K562 (cell line): ENCODE results near the gene CABP2. TPM values are rescaled to one million over a fixed set of nuclear protein-coding genes. Genes with fewer than 3 reads are reported as not detected.

ENCODE experiments used
- FOXJ3 ChIP-seq: sonication (generic); formaldehyde crosslinking; IDR thresholded peaks from 2 replicates; pipeline ENCODE4 v1.4.0; 2020; ENCODE audit warnings: mild to moderate bottlenecking, missing genetic modification reagents
- HIVEP1 ChIP-seq: fragments of 250-450 bp; sonication (Bioruptor Pico); IDR thresholded peaks from 2 replicates; pipeline ENCODE4 v1.4.0; 2020; ENCODE audit warnings: mild to moderate bottlenecking
- LCOR ChIP-seq: sonication (generic); formaldehyde crosslinking; IDR thresholded peaks from 2 replicates; pipeline ENCODE4 v1.8.0; 2022; ENCODE audit warnings: mild to moderate bottlenecking, missing genetic modification reagents
- POLR2A ChIP-seq: fragments of 450-650 bp; conservative IDR thresholded peaks from 2 replicates; pipeline ENCODE4 v1.6.1; 2016
- SETDB1 ChIP-seq: IDR thresholded peaks from one replicate; pipeline ENCODE4 v1.6.1; 2012; ENCODE audit warnings: low read length, control low read depth, inconsistent platforms
- SMARCA4 ChIP-seq: fragments of 450-650 bp; IDR thresholded peaks from 2 replicates; pipeline ENCODE4 v1.6.1; 2016
- YBX1 ChIP-seq: fragments of 450-650 bp; IDR thresholded peaks from 2 replicates; pipeline ENCODE4 v1.7.1; 2016; ENCODE audit warnings: mild to moderate bottlenecking
- ZNF124 ChIP-seq: sonication (generic); formaldehyde crosslinking; IDR thresholded peaks from 2 replicates; pipeline ENCODE4 v1.8.1; 2022; ENCODE audit warnings: missing genetic modification reagents
- ZNF224 ChIP-seq: sonication (generic); formaldehyde crosslinking; IDR thresholded peaks from 2 replicates; pipeline ENCODE4 v1.8.0; 2022; ENCODE audit warnings: mild to moderate bottlenecking, missing genetic modification reagents
- ZNF431 ChIP-seq: sonication (generic); formaldehyde crosslinking; IDR thresholded peaks from 2 replicates; pipeline ENCODE4 v1.8.0; 2022; ENCODE audit warnings: mild to moderate bottlenecking, missing genetic modification reagents
- ZNF76 ChIP-seq: fragments of 250-450 bp; sonication (Bioruptor Pico); IDR thresholded peaks from 2 replicates; pipeline ENCODE4 v1.4.0; 2020; ENCODE audit warnings: mild to moderate bottlenecking, moderate library complexity, borderline replicate concordance
- ZNF778 ChIP-seq: fragments of 450-650 bp; formaldehyde crosslinking; IDR thresholded peaks from 2 replicates; pipeline ENCODE4 v1.4.0; 2020; ENCODE audit warnings: mild to moderate bottlenecking, moderate library complexity
- polyA plus RNA-seq, 8 experiments: library from polyadenylated mRNA; depleted of rRNA in 4 of 8; stranded (reverse) in 5 of 8; unstranded in 3 of 8; fragments of >200 nt; fragmentation: Nextera tagmentation in 2 of 8; fragmentation: Illumina TruSeq in 1 of 8; extraction: Ambion mirVana in 2 of 8; extraction: Trizol in 1 of 8; gene quantifications; 2 replicates each; pipeline versions ENCODE4 v1.2.1 to v1.2.3, GENCODE V29; 2011 to 2014; ENCODE audit warnings: inconsistent platforms in 1 of 8, missing spikeins in 1 of 8
- total RNA-seq, 7 experiments: library from RNA; depleted of rRNA in 6 of 7; stranded (reverse); fragments of >200 nt in 6 of 7; fragmentation: Illumina TruSeq in 2 of 7; extraction: Trizol in 2 of 7; gene quantifications; 2 replicates each; pipeline versions ENCODE4 v1.2.1 to v1.2.3, GENCODE V29; 2011 to 2021; ENCODE audit warnings: low replicate concordance in 1 of 7
- TF ChIP-seq, protein P1 (sequence below): fragments of 250-450 bp; sonication (Bioruptor Pico); IDR thresholded peaks from 2 replicates; pipeline ENCODE4 v1.8.0; 2021; ENCODE audit warnings: moderate library complexity, mild to moderate bottlenecking, inconsistent platforms
- TF ChIP-seq, protein P2 (sequence below), 2 experiments: fragments of 450-650 bp; IDR thresholded peaks; 2 replicates each; pipeline ENCODE4 v1.6.1; 2018; ENCODE audit warnings: mild to moderate bottlenecking in 2 of 2, low read depth in 1 of 2; ENCODE audit not compliant: partially characterized antibody in 2 of 2
- TF ChIP-seq, protein P3 (sequence below): fragments of 250-450 bp; sonication (Bioruptor Pico); IDR thresholded peaks from 2 replicates; pipeline ENCODE4 v1.6.1; 2021; ENCODE audit warnings: mild to moderate bottlenecking
- TF ChIP-seq, protein P4 (sequence below): fragments of 450-650 bp; IDR thresholded peaks from one replicate; pipeline ENCODE4 v1.6.1; 2018; ENCODE audit warnings: mild to moderate bottlenecking, moderate library complexity; ENCODE audit not compliant: partially characterized antibody
- TF ChIP-seq, protein P5 (sequence below): fragments of 250-450 bp; sonication (Bioruptor Pico); IDR thresholded peaks from 2 replicates; pipeline ENCODE4 v1.5.0; 2022; ENCODE audit warnings: mild to moderate bottlenecking

The CABP2 gene
- total and polyA plus RNA-seq, 9 of the 15 experiments (the other 6 are each of a cell fraction or from before 2014, with no cell fraction given): not detected

DNA sequence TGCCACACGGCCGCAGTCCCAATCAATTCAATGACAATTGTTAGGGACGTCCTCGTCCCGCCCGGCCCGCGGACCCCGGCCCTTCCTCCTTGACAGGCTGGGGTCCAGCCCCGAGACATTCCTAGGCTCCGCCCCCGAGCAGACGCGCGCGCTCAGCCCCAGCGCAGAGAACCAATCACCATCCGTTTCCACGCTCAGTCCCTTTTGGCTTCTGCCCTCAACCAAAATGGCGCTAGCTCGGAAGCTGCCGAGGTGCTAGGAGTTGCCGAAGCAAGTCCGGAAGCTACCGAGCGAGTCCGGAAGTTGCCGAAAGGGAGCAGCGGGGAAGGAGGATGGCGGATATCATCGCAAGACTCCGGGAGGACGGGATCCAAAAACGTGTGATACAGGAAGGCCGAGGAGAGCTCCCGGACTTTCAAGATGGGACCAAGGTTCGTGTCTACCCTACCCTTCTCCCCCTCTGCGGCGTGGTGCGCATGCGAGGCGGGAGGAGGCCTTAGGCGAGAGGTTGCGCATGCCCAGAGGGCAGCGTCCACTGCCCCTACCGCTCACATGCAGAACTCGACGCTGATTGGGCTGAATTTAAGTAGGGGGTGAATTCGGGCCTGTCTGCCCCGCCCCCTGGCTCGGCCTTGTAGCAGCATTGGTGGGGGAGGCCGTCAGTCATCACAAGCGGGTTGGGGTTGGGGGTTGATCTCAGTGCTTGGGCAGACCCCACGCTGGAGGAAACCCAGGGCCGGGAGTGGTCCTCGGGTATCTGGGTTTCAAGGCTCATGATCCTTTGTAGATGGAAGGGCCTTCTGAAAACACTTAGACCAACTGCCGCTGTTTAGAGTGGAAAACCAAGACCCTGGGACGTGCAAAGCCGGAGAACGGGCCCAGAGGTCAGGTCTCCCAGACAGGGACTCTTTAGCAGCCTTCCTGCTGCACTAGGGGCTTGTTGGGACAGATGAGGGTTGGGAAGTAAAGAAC, 40.1 kb downstream of the CABP2 start, which contains the start of gene AIP (continued):
- TF ChIP-seq, protein P1, sequence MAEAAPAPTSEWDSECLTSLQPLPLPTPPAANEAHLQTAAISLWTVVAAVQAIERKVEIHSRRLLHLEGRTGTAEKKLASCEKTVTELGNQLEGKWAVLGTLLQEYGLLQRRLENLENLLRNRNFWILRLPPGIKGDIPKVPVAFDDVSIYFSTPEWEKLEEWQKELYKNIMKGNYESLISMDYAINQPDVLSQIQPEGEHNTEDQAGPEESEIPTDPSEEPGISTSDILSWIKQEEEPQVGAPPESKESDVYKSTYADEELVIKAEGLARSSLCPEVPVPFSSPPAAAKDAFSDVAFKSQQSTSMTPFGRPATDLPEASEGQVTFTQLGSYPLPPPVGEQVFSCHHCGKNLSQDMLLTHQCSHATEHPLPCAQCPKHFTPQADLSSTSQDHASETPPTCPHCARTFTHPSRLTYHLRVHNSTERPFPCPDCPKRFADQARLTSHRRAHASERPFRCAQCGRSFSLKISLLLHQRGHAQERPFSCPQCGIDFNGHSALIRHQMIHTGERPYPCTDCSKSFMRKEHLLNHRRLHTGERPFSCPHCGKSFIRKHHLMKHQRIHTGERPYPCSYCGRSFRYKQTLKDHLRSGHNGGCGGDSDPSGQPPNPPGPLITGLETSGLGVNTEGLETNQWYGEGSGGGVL (CRISPR knock-in tag): no peak
- no peak for TF ChIP-seq YBX1
- peak; percentile 97 for TF ChIP-seq ZNF224 (CRISPR knock-in tag)
- peak; percentile 7; the same call in 1 of the 2 replicates for TF ChIP-seq ZNF76 (CRISPR knock-in tag)
- no peak for TF ChIP-seq HIVEP1 (CRISPR knock-in tag)
- TF ChIP-seq SMARCA4: 0 out of 2 replicates have a peak, but pooled peaks have one; percentile 37
- TF ChIP-seq, protein P2, sequence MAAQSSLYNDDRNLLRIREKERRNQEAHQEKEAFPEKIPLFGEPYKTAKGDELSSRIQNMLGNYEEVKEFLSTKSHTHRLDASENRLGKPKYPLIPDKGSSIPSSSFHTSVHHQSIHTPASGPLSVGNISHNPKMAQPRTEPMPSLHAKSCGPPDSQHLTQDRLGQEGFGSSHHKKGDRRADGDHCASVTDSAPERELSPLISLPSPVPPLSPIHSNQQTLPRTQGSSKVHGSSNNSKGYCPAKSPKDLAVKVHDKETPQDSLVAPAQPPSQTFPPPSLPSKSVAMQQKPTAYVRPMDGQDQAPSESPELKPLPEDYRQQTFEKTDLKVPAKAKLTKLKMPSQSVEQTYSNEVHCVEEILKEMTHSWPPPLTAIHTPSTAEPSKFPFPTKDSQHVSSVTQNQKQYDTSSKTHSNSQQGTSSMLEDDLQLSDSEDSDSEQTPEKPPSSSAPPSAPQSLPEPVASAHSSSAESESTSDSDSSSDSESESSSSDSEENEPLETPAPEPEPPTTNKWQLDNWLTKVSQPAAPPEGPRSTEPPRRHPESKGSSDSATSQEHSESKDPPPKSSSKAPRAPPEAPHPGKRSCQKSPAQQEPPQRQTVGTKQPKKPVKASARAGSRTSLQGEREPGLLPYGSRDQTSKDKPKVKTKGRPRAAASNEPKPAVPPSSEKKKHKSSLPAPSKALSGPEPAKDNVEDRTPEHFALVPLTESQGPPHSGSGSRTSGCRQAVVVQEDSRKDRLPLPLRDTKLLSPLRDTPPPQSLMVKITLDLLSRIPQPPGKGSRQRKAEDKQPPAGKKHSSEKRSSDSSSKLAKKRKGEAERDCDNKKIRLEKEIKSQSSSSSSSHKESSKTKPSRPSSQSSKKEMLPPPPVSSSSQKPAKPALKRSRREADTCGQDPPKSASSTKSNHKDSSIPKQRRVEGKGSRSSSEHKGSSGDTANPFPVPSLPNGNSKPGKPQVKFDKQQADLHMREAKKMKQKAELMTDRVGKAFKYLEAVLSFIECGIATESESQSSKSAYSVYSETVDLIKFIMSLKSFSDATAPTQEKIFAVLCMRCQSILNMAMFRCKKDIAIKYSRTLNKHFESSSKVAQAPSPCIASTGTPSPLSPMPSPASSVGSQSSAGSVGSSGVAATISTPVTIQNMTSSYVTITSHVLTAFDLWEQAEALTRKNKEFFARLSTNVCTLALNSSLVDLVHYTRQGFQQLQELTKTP (IDR thresholded peaks at IDR 0.05; ENCODE audit: low read depth in 1 of 2, partially characterized antibody in 2 of 2): no peak
- peak; percentile 100 for TF ChIP-seq LCOR (CRISPR knock-in tag)
- TF ChIP-seq, protein P3, sequence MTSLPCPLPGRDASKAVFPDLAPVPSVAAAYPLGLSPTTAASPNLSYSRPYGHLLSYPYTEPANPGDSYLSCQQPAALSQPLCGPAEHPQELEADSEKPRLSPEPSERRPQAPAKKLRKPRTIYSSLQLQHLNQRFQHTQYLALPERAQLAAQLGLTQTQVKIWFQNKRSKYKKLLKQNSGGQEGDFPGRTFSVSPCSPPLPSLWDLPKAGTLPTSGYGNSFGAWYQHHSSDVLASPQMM (CRISPR knock-in tag): no peak
- TF ChIP-seq, protein P4, sequence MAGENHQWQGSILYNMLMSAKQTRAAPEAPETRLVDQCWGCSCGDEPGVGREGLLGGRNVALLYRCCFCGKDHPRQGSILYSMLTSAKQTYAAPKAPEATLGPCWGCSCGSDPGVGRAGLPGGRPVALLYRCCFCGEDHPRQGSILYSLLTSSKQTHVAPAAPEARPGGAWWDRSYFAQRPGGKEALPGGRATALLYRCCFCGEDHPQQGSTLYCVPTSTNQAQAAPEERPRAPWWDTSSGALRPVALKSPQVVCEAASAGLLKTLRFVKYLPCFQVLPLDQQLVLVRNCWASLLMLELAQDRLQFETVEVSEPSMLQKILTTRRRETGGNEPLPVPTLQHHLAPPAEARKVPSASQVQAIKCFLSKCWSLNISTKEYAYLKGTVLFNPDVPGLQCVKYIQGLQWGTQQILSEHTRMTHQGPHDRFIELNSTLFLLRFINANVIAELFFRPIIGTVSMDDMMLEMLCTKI: no peak
- TF ChIP-seq POLR2A: peak; percentile 81
- TF ChIP-seq FOXJ3: no peak
- TF ChIP-seq ZNF124 (CRISPR knock-in tag): peak; percentile 90; the same call in 1 of the 2 replicates
- TF ChIP-seq SETDB1: no peak
- TF ChIP-seq, protein P5, sequence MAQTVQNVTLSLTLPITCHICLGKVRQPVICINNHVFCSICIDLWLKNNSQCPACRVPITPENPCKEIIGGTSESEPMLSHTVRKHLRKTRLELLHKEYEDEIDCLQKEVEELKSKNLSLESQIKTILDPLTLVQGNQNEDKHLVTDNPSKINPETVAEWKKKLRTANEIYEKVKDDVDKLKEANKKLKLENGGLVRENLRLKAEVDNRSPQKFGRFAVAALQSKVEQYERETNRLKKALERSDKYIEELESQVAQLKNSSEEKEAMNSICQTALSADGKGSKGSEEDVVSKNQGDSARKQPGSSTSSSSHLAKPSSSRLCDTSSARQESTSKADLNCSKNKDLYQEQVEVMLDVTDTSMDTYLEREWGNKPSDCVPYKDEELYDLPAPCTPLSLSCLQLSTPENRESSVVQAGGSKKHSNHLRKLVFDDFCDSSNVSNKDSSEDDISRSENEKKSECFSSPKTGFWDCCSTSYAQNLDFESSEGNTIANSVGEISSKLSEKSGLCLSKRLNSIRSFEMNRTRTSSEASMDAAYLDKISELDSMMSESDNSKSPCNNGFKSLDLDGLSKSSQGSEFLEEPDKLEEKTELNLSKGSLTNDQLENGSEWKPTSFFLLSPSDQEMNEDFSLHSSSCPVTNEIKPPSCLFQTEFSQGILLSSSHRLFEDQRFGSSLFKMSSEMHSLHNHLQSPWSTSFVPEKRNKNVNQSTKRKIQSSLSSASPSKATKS: no peak
- TF ChIP-seq ZNF778 (CRISPR knock-in tag): no peak
- TF ChIP-seq ZNF431 (CRISPR knock-in tag): peak; percentile 97
